Muscle of leg (tissue), 11 donors: ENCODE results near the gene L3MBTL3. TPM values are rescaled to one million over a fixed set of nuclear protein-coding genes. Genes with fewer than 3 reads are reported as not detected.
"Not testable (repeated sequence)": the region's sequence is repeated elsewhere in the genome, so short reads cannot be mapped to it uniquely, and the experiment has no call there.

Experiments used
- DNase-seq: peaks from one replicate; pipeline ENCODE4 v3.0.0; 2013
- H3K27ac ChIP-seq: one replicate; pipeline ENCODE4 v1.5.1; 2013; ENCODE audit warnings: mild to moderate bottlenecking, low read length, control low read depth
- H3K27me3 ChIP-seq: one replicate; pipeline ENCODE4 v1.6.1; 2013; ENCODE audit warnings: low read length; ENCODE audit not compliant: control insufficient read depth, insufficient read depth
- H3K36me3 ChIP-seq: one replicate; pipeline ENCODE4 v1.6.1; 2013; ENCODE audit warnings: low read length; ENCODE audit not compliant: control insufficient read depth, insufficient read depth
- H3K4me1 ChIP-seq: one replicate; pipeline ENCODE4 v1.6.1; 2013; ENCODE audit warnings: low read length; ENCODE audit not compliant: control insufficient read depth, insufficient read depth
- H3K4me3 ChIP-seq: one replicate; pipeline ENCODE4 v1.5.1; 2013; ENCODE audit warnings: low read length, control low read depth
- H3K9me3 ChIP-seq: replicated peaks from 2 replicates; pipeline ENCODE4 v1.6.1; 2013; ENCODE audit warnings: low read depth, low read length; ENCODE audit not compliant: control insufficient read depth
- WGBS: methylation state at CpG from one replicate; pipeline ENCODE4 v1.1.5; 2013; ENCODE audit warnings: missing lambda C conversion rate; ENCODE audit not compliant: insufficient coverage; 5-methylcytosine and 5-hydroxymethylcytosine counted together
- polyA plus RNA-seq, 8 donors: library from polyadenylated mRNA; unstranded; fragments of 120-200 nt; gene quantifications; one replicate each; pipeline versions ENCODE4 v1.2.1 to v1.2.3, GENCODE V29; 2013; ENCODE audit warnings: inconsistent platforms in 1 of 8, low replicate concordance in 1 of 8; ENCODE audit not compliant: insufficient read length in 8 of 8, insufficient read depth in 1 of 8
- total RNA-seq: library from RNA; stranded (reverse); fragments of 120-200 nt; gene quantifications from one replicate; pipeline ENCODE4 v1.2.4, GENCODE V29; 2013

The L3MBTL3 gene
- total and polyA plus RNA-seq, 9 donors = 4.5 to 8.4 (median 5.6) TPM

GRCh38 chr6:130113201-130113710, 94.9 kb downstream of the L3MBTL3 start:
- Histone ChIP-seq H3K27me3 (no peaks in the 10 kb centered on the region), H3K36me3 (no peaks in the 10 kb centered on the region), H3K4me1 (no peaks in the 10 kb centered on the region), H3K9me3 (no peaks in the 10 kb centered on the region), H3K4me3 (no peak overlapping the region), H3K27ac (no peak overlapping the region)
- DNase-seq = peak; percentile 13
- no CpG with 5 or more reads among the region's 2 CpGs for WGBS

GRCh38 chr6:130115036-130115435, 96.7 kb downstream of the L3MBTL3 start:
- WGBS = 62% methylated on average over 3 of the region's 6 CpGs
- Histone ChIP-seq H3K9me3 (no peaks in the 10 kb centered on the region), H3K27me3 (no peaks in the 10 kb centered on the region), H3K36me3 (no peaks in the 10 kb centered on the region), H3K27ac (no peak overlapping the region), H3K4me1 (no peaks in the 10 kb centered on the region), H3K4me3 (no peak overlapping the region)
- peak; percentile 30 for DNase-seq

- WGBS = 100% methylated on average over 2 of the region's 4 CpGs
- Histone ChIP-seq H3K27me3 (no peaks in the 10 kb centered on the region), H3K9me3 (no peaks in the 10 kb centered on the region), H3K36me3 (no peaks in the 10 kb centered on the region), H3K4me3 (no peak overlapping the region), H3K4me1 (no peaks in the 10 kb centered on the region), H3K27ac (no peak overlapping the region)
- no peak for DNase-seq
These were observed 97.9 kb downstream of the L3MBTL3 start for GRCh38 chr6:130116273-130116672.

- not testable (repeated sequence) for H3K9me3 ChIP-seq, H3K27me3 ChIP-seq, H3K4me1 ChIP-seq, H3K4me3 ChIP-seq, H3K27ac ChIP-seq, H3K36me3 ChIP-seq, DNase-seq
- no CpG with 5 or more reads among the region's 4 CpGs for WGBS
These were observed 98.9 kb downstream of the L3MBTL3 start for GRCh38 chr6:130117187-130117701.

GRCh38 chr6:130118236-130118635, 99.9 kb downstream of the L3MBTL3 start:
- no peaks in the 10 kb centered on the region for H3K9me3 ChIP-seq
- DNase-seq = peak; percentile 44
- no peak overlapping the region for H3K4me3 ChIP-seq
- WGBS = no CpG with 5 or more reads among the region's 6 CpGs
- H3K27me3 ChIP-seq = no peaks in the 10 kb centered on the region
- no peak overlapping the region for H3K27ac ChIP-seq
- no peaks in the 10 kb centered on the region for H3K36me3 ChIP-seq
- H3K4me1 ChIP-seq = no peaks in the 10 kb centered on the region

- no CpG with 5 or more reads among the region's 1 CpG for WGBS
- Histone ChIP-seq H3K4me1 (no peaks in the 10 kb centered on the region), H3K9me3 (no peaks in the 10 kb centered on the region), H3K27ac (no peak overlapping the region), H3K27me3 (no peaks in the 10 kb centered on the region), H3K4me3 (no peak overlapping the region), H3K36me3 (no peaks in the 10 kb centered on the region)
- DNase-seq = no peak
These were observed 100.8 kb downstream of the L3MBTL3 start for GRCh38 chr6:130119211-130119610.

GRCh38 chr6:130120731-130121130, 102.3 kb downstream of the L3MBTL3 start:
- Histone ChIP-seq H3K9me3 (no peaks in the 10 kb centered on the region), H3K27me3 (no peaks in the 10 kb centered on the region), H3K4me3 (no peak overlapping the region), H3K36me3 (no peaks in the 10 kb centered on the region), H3K4me1 (no peaks in the 10 kb centered on the region), H3K27ac (no peak overlapping the region)
- DNase-seq = no peak

- no CpG with 5 or more reads among the region's 2 CpGs for WGBS
- Histone ChIP-seq H3K4me1 (no peaks in the 10 kb centered on the region), H3K9me3 (no peaks in the 10 kb centered on the region), H3K4me3 (no peak overlapping the region), H3K36me3 (no peaks in the 10 kb centered on the region), H3K27ac (no peak overlapping the region), H3K27me3 (no peaks in the 10 kb centered on the region)
- no peak for DNase-seq
These were observed 103.9 kb downstream of the L3MBTL3 start for GRCh38 chr6:130122243-130122642.

GRCh38 chr6:130127195-130127594, 108.8 kb downstream of the L3MBTL3 start:
- Histone ChIP-seq H3K27me3 (no peaks in the 10 kb centered on the region), H3K4me3 (no peak overlapping the region), H3K27ac (no peak overlapping the region), H3K4me1 (no peaks in the 10 kb centered on the region), H3K36me3 (no peaks in the 10 kb centered on the region), H3K9me3 (no peaks in the 10 kb centered on the region)
- WGBS = 29% methylated on average over 1 of the region's 2 CpGs
- DNase-seq = no peak

- 100% methylated on average over 3 of the region's 5 CpGs for WGBS
- no peak for DNase-seq
- no peaks in the 10 kb centered on the region for H3K4me1 ChIP-seq
- no peaks in the 10 kb centered on the region for H3K27me3 ChIP-seq
- H3K4me3 ChIP-seq = no peak overlapping the region
- no peaks in the 10 kb centered on the region for H3K36me3 ChIP-seq
- H3K9me3 ChIP-seq = no peaks in the 10 kb centered on the region
- H3K27ac ChIP-seq = no peak overlapping the region
These were observed 109.9 kb downstream of the L3MBTL3 start for GRCh38 chr6:130128326-130128725.

GRCh38 chr6:130129762-130130246, 111.4 kb downstream of the L3MBTL3 start:
- peak; percentile 35 for DNase-seq
- Histone ChIP-seq H3K4me3 (no peak overlapping the region), H3K36me3 (no peaks in the 10 kb centered on the region), H3K27ac (no peak overlapping the region), H3K9me3 (no peaks in the 10 kb centered on the region), H3K4me1 (no peaks in the 10 kb centered on the region), H3K27me3 (no peaks in the 10 kb centered on the region)
- WGBS = 97% methylated on average over 3 of the region's 6 CpGs
